ENCODE measurements around the gene HSPA9. TPM values are rescaled to one million over a fixed set of nuclear protein-coding genes. Genes with fewer than 3 reads are reported as not detected.

The HSPA9 gene
- total RNA-seq, 1 experiment from 2014 or later: 460 TPM

DNA sequence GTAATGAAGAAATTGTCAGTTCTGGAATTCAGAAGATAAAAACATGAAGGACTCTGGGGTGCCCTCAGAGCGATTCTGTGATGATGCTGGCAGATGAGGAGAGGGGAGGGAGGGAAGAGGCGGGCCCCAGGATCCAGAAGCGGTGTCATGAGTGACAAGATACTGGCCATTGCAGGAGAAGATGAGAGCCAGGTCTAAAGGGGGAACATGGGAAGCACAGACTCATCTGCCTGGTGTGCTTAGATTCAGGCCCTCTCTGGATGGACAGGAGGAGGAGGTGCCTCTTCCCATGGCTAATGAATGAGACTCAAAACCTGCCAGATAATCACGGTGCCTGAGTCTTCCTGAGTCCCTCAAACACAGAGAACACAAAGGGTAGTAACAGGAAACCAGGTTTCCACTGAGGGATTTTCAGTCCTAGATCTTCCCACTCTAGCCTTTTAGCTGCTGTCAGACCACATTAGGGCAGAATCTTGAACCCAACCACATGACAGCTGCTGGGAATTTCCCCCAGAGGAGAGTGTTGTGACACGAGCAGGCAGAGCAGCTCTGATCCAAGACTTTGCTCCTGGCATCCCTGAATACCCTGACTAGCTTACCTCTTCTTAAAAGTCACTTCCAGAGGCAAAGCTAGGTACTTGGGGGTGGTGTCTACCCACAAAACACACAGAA lies 28.2 kb upstream of the HSPA9 start:
- no TSS peak for BruUV-seq (replicated peaks)
- H3K9me3 Mint-ChIP-seq (ENCODE audit: low read depth, unreplicated experiment): no peaks in the 10 kb centered on the region
- intact Hi-C loops (cut with micrococcal nuclease; ENCODE audit: unreplicated experiment): no loop called here
- no peak overlapping the region for H3K4me3 Mint-ChIP-seq (ENCODE audit: low read depth, unreplicated experiment)
- peaks cover 31% of the 10 kb centered on the region for H3K27me3 Mint-ChIP-seq (ENCODE audit: unreplicated experiment)
- DNase-seq: no peak
- TF ChIP-seq CTCF (IDR thresholded peaks at IDR 0.05; ENCODE audit: unreplicated experiment): no peak
- CTCF ChIA-PET: interaction anchor here (1.1 to 1.5 kb wide), 2 partner anchors 9 to 24 kb away, joined by 3 to 4 read pairs; no protein-coding TSS in a partner anchor
- H3K27ac Mint-ChIP-seq (ENCODE audit: unreplicated experiment): no peak overlapping the region
- no peaks in the 10 kb centered on the region for H3K36me3 Mint-ChIP-seq (ENCODE audit: insufficient read depth, unreplicated experiment)
- no peaks in the 10 kb centered on the region for H3K4me1 Mint-ChIP-seq (ENCODE audit: low read depth, unreplicated experiment)

- no peak for TF ChIP-seq CTCF (IDR thresholded peaks at IDR 0.05; ENCODE audit: unreplicated experiment)
- no TSS peak for BruUV-seq (replicated peaks)
- Mint-ChIP-seq H3K4me1 (ENCODE audit: low read depth, unreplicated experiment) (no peaks in the 10 kb centered on the region), H3K36me3 (ENCODE audit: insufficient read depth, unreplicated experiment) (no peaks in the 10 kb centered on the region), H3K4me3 (ENCODE audit: low read depth, unreplicated experiment) (no peak overlapping the region), H3K27me3 (ENCODE audit: unreplicated experiment) (peaks cover 40% of the 10 kb centered on the region), H3K27ac (ENCODE audit: unreplicated experiment) (no peak overlapping the region), H3K9me3 (ENCODE audit: low read depth, unreplicated experiment) (no peaks in the 10 kb centered on the region)
- DNase-seq: no peak
- CTCF ChIA-PET: interaction anchor here (1.1 kb wide), 1 partner anchor 8 kb away, joined by 3 read pairs; no protein-coding TSS in a partner anchor
- intact Hi-C loops (cut with micrococcal nuclease; ENCODE audit: unreplicated experiment): no loop called here
These were observed 27.3 kb upstream of the HSPA9 start for GRCh38 chr5:138602371-138603000.

DNA sequence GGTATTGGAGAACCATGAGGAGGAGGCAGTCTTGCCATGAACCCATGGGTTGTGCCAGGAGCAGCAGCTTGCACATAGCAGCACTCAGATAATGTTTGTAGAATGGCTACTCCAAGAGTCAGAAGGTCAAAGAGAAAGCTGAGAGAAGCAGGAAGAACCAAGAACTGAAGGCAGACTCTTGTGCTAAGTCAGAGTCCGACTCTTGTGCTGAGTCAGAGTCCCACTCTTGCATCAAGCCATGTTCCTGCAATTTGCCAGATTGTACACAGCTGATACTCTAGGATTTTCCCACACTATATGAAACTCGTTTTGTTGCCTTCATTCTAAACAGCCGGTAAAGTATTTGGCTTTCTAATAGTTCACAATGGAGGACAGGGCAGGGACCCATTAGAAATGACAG lies 26.2 kb upstream of the HSPA9 start:
- no peak for TF ChIP-seq CTCF (IDR thresholded peaks at IDR 0.05; ENCODE audit: unreplicated experiment)
- Mint-ChIP-seq H3K27me3 (ENCODE audit: unreplicated experiment) (peaks cover 49% of the 10 kb centered on the region), H3K9me3 (ENCODE audit: low read depth, unreplicated experiment) (no peaks in the 10 kb centered on the region), H3K36me3 (ENCODE audit: insufficient read depth, unreplicated experiment) (no peaks in the 10 kb centered on the region), H3K27ac (ENCODE audit: unreplicated experiment) (no peak overlapping the region), H3K4me1 (ENCODE audit: low read depth, unreplicated experiment) (no peaks in the 10 kb centered on the region), H3K4me3 (ENCODE audit: low read depth, unreplicated experiment) (no peak overlapping the region)
- peak; percentile 21 for DNase-seq
- CTCF ChIA-PET: interaction anchor here (0.6 kb wide), 1 partner anchor 12 kb away, joined by 6 read pairs; no protein-coding TSS in a partner anchor
- intact Hi-C loops (cut with micrococcal nuclease; ENCODE audit: unreplicated experiment): no loop called here
- BruUV-seq (replicated peaks): no TSS peak

DNA sequence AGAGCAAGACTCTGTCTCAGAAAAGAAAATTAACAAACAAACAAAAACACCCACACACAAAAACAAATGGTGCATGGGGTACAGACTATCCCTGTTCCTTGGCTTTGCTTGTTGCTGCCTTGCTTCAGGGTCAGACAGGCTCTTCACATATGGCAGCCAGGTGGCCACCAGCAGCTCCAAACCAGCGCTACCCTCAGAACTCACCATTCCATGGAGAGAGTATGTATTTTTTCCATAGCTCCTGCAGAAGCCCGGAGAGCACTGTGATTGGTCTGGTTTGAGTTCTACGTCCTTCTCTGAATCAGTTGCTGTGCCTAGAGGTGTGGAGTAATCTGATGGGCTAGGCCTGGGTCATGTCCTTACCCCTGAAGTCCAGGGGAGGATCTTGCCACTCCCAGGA lies 25.2 kb upstream of the HSPA9 start:
- Mint-ChIP-seq H3K27me3 (ENCODE audit: unreplicated experiment) (peaks cover 40% of the 10 kb centered on the region), H3K36me3 (ENCODE audit: insufficient read depth, unreplicated experiment) (no peaks in the 10 kb centered on the region), H3K4me3 (ENCODE audit: low read depth, unreplicated experiment) (no peak overlapping the region), H3K27ac (ENCODE audit: unreplicated experiment) (no peak overlapping the region), H3K9me3 (ENCODE audit: low read depth, unreplicated experiment) (no peaks in the 10 kb centered on the region), H3K4me1 (ENCODE audit: low read depth, unreplicated experiment) (no peaks in the 10 kb centered on the region)
- DNase-seq: no peak
- no peak for TF ChIP-seq CTCF (IDR thresholded peaks at IDR 0.05; ENCODE audit: unreplicated experiment)
- no TSS peak for BruUV-seq (replicated peaks)
- CTCF ChIA-PET: interaction anchor here (1.1 kb wide), 1 partner anchor 13 kb away, joined by 3 read pairs; no protein-coding TSS in a partner anchor
- intact Hi-C loops (cut with micrococcal nuclease; ENCODE audit: unreplicated experiment): no loop called here

Measured in Calu3 (cell line).